ENCODE data around the gene B3GALNT1.

- TF ChIP-seq, protein P1, sequence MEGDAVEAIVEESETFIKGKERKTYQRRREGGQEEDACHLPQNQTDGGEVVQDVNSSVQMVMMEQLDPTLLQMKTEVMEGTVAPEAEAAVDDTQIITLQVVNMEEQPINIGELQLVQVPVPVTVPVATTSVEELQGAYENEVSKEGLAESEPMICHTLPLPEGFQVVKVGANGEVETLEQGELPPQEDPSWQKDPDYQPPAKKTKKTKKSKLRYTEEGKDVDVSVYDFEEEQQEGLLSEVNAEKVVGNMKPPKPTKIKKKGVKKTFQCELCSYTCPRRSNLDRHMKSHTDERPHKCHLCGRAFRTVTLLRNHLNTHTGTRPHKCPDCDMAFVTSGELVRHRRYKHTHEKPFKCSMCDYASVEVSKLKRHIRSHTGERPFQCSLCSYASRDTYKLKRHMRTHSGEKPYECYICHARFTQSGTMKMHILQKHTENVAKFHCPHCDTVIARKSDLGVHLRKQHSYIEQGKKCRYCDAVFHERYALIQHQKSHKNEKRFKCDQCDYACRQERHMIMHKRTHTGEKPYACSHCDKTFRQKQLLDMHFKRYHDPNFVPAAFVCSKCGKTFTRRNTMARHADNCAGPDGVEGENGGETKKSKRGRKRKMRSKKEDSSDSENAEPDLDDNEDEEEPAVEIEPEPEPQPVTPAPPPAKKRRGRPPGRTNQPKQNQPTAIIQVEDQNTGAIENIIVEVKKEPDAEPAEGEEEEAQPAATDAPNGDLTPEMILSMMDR (IDR thresholded peaks at IDR 0.05), result no peak
- TF ChIP-seq POLR2A (IDR thresholded peaks at IDR 0.05) (no peak), POLR2AphosphoS5 (IDR thresholded peaks at IDR 0.05) (no peak)
Measured at GRCh38 chr3:161050935-161051334, 54.2 kb downstream of the B3GALNT1 start.
